ENCODE measurements around the gene ZNF462.

- TF ChIP-seq, protein P1, sequence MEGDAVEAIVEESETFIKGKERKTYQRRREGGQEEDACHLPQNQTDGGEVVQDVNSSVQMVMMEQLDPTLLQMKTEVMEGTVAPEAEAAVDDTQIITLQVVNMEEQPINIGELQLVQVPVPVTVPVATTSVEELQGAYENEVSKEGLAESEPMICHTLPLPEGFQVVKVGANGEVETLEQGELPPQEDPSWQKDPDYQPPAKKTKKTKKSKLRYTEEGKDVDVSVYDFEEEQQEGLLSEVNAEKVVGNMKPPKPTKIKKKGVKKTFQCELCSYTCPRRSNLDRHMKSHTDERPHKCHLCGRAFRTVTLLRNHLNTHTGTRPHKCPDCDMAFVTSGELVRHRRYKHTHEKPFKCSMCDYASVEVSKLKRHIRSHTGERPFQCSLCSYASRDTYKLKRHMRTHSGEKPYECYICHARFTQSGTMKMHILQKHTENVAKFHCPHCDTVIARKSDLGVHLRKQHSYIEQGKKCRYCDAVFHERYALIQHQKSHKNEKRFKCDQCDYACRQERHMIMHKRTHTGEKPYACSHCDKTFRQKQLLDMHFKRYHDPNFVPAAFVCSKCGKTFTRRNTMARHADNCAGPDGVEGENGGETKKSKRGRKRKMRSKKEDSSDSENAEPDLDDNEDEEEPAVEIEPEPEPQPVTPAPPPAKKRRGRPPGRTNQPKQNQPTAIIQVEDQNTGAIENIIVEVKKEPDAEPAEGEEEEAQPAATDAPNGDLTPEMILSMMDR (conservative IDR thresholded peaks at IDR 0.05 in 1 of 2, IDR thresholded peaks at IDR 0.05 in 1 of 2; ENCODE audit: low read depth in 1 of 2, low read length in 2 of 2), result no peak
- TF ChIP-seq EZH2 (IDR thresholded peaks at IDR 0.05; ENCODE audit: low read length, missing control alignments), result no peak
Measured at GRCh38 chr9:106860721-106861639, 2.0 kb upstream of the ZNF462 start.

Data from fibroblast of lung (primary cell).